ENCODE data around the gene EPB41L4A.

GRCh38 chr5:112339761-112340160 is 79.3 kb downstream of the EPB41L4A start:
- TF ChIP-seq CTCF (IDR thresholded peaks at IDR 0.05) = no peak
- no peak for TF ChIP-seq POLR2A (IDR thresholded peaks at IDR 0.05)
- no peak for TF ChIP-seq POLR2AphosphoS5 (IDR thresholded peaks at IDR 0.05)

All from transverse colon (tissue), 4 donors.